WTC11 (cell line): Measurements from ENCODE around the gene ZCWPW1. TPM values are rescaled to one million over a fixed set of nuclear protein-coding genes. Genes with fewer than 3 reads are reported as not detected.

Experiments
- ATAC-seq: fragments of 200-7000 bp; cut with Tn5 transposase; 2 replicates; pipeline ENCODE4 v1.10.0; 2021; ENCODE audit warnings: mild to moderate bottlenecking, moderate library complexity
- CTCF ChIA-PET: fragments of 300-600 bp; sonication (Branson Sonifier 250); formaldehyde crosslinking; loops from one replicate; lab custom pipeline; 2021; ENCODE audit warnings: antibody characterized with exemption; lab: Charles Lee
- POLR2A ChIA-PET: fragments of 350-600 bp; sonication (Branson Sonifier 250); formaldehyde crosslinking; loops from one replicate; lab custom pipeline; 2021; ENCODE audit warnings: antibody characterized with exemption; lab: Charles Lee
- DNase-seq: peaks from one replicate; pipeline ENCODE4 v3.0.0; 2021; ENCODE audit warnings: low spot score
- H3K27ac Mint-ChIP-seq: 2 replicates; pipeline ENCODE4 v1.8.0; 2021; ENCODE audit warnings: mixed read lengths
- H3K27me3 Mint-ChIP-seq: 2 replicates; pipeline ENCODE4 v1.8.0; 2021; ENCODE audit warnings: low read depth, mild to moderate bottlenecking, moderate library complexity, mixed read lengths
- H3K36me3 Mint-ChIP-seq: 2 replicates; pipeline ENCODE4 v1.8.0; 2021; ENCODE audit warnings: mixed read lengths
- H3K4me1 Mint-ChIP-seq: 2 replicates; pipeline ENCODE4 v1.8.0; 2022; ENCODE audit warnings: mixed read lengths
- H3K4me3 Mint-ChIP-seq: 2 replicates; pipeline ENCODE4 v1.8.0; 2021; ENCODE audit warnings: mild to moderate bottlenecking, moderate library complexity, mixed read lengths
- H3K9me3 Mint-ChIP-seq: 2 replicates; pipeline ENCODE4 v1.8.0; 2021; ENCODE audit warnings: mixed read lengths
- CBFB ChIP-seq: sonication (generic); formaldehyde crosslinking; IDR thresholded peaks from 2 replicates; pipeline ENCODE4 v1.8.1; 2022; ENCODE audit warnings: mild to moderate bottlenecking, low read depth, missing genetic modification reagents
- CREB1 ChIP-seq: sonication (generic); formaldehyde crosslinking; IDR thresholded peaks from 2 replicates; pipeline ENCODE4 v1.8.0; 2023; ENCODE audit warnings: mild to moderate bottlenecking, missing genetic modification reagents
- EMX1 ChIP-seq: fragments of 250-450 bp; sonication (Bioruptor Pico); IDR thresholded peaks from 2 replicates; pipeline ENCODE4 v1.8.0; 2021; ENCODE audit warnings: mild to moderate bottlenecking
- FOXJ3 ChIP-seq: sonication (generic); formaldehyde crosslinking; IDR thresholded peaks from 2 replicates; pipeline ENCODE4 v1.9.0; 2021; ENCODE audit warnings: missing genetic modification reagents, mild to moderate bottlenecking, borderline replicate concordance
- GABPB1 ChIP-seq: sonication (generic); formaldehyde crosslinking; IDR thresholded peaks from 2 replicates; pipeline ENCODE4 v1.8.1; 2023; ENCODE audit warnings: mild to moderate bottlenecking, missing genetic modification reagents
- HMGA2 ChIP-seq: fragments of 250-450 bp; sonication (Bioruptor Pico); IDR thresholded peaks from 2 replicates; pipeline ENCODE4 v1.4.0; 2021; ENCODE audit warnings: mild to moderate bottlenecking, moderate library complexity
- KAT7 ChIP-seq: sonication (generic); formaldehyde crosslinking; IDR thresholded peaks from 2 replicates; pipeline ENCODE4 v1.8.1; 2023; ENCODE audit warnings: missing genetic modification reagents, mild to moderate bottlenecking, borderline replicate concordance
- NR3C1 ChIP-seq: sonication (generic); formaldehyde crosslinking; conservative IDR thresholded peaks from 2 replicates; pipeline ENCODE4 v1.8.1; 2023; ENCODE audit warnings: low read depth, mild to moderate bottlenecking, missing genetic modification reagents
- PRRX2 ChIP-seq: fragments of 250-450 bp; sonication (Bioruptor Pico); IDR thresholded peaks from 2 replicates; pipeline ENCODE4 v1.8.0; 2021; ENCODE audit warnings: mild to moderate bottlenecking
- RELA ChIP-seq: sonication (generic); formaldehyde crosslinking; IDR thresholded peaks from 2 replicates; pipeline ENCODE4 v1.8.1; 2022; ENCODE audit warnings: missing genetic modification reagents, mild to moderate bottlenecking, borderline replicate concordance
- RORB ChIP-seq: fragments of 250-450 bp; sonication (Bioruptor Pico); IDR thresholded peaks from 2 replicates; pipeline ENCODE4 v1.9.0; 2021; ENCODE audit warnings: mild to moderate bottlenecking
- SOX15 ChIP-seq: fragments of 250-450 bp; sonication (Bioruptor Pico); IDR thresholded peaks from 2 replicates; pipeline ENCODE4 v1.9.0; 2021; ENCODE audit warnings: mild to moderate bottlenecking
- SP1 ChIP-seq: sonication (generic); formaldehyde crosslinking; conservative IDR thresholded peaks from 2 replicates; pipeline ENCODE4 v1.8.1; 2022; ENCODE audit warnings: missing genetic modification reagents
- TCF7 ChIP-seq: sonication (generic); formaldehyde crosslinking; IDR thresholded peaks from 2 replicates; pipeline ENCODE4 v1.8.0; 2022; ENCODE audit warnings: mild to moderate bottlenecking, low read depth, missing genetic modification reagents, moderate library complexity
- TP53 ChIP-seq: sonication (generic); formaldehyde crosslinking; IDR thresholded peaks from 2 replicates; pipeline ENCODE4 v1.8.1; 2023; ENCODE audit warnings: mild to moderate bottlenecking, missing genetic modification reagents
- ZNF121 ChIP-seq: sonication (generic); formaldehyde crosslinking; IDR thresholded peaks from 2 replicates; pipeline ENCODE4 v1.8.0; 2023; ENCODE audit warnings: missing genetic modification reagents
- ZNF138 ChIP-seq: sonication (generic); formaldehyde crosslinking; conservative IDR thresholded peaks from 2 replicates; pipeline ENCODE4 v1.8.1; 2022; ENCODE audit warnings: mild to moderate bottlenecking, moderate library complexity, missing genetic modification reagents
- ZNF317 ChIP-seq: sonication (generic); formaldehyde crosslinking; IDR thresholded peaks from 2 replicates; pipeline ENCODE4 v1.8.1; 2023; ENCODE audit warnings: low read depth, mild to moderate bottlenecking, moderate library complexity, missing genetic modification reagents, borderline replicate concordance
- ZNF396 ChIP-seq: fragments of 250-450 bp; sonication (Bioruptor Pico); IDR thresholded peaks from 2 replicates; pipeline ENCODE4 v1.8.0; 2021; ENCODE audit warnings: mild to moderate bottlenecking, moderate library complexity, borderline replicate concordance
- ZNF671 ChIP-seq: fragments of 250-450 bp; sonication (Bioruptor Pico); IDR thresholded peaks from 2 replicates; pipeline ENCODE4 v1.8.0; 2021; ENCODE audit warnings: mild to moderate bottlenecking
- total RNA-seq: library from RNA; stranded (reverse); gene quantifications from 3 replicates; pipeline ENCODE4 v1.2.3, GENCODE V29; 2021
- TF ChIP-seq, protein P1 (sequence below): sonication (generic); formaldehyde crosslinking; IDR thresholded peaks from 2 replicates; pipeline ENCODE4 v1.8.1; 2023; ENCODE audit warnings: mild to moderate bottlenecking, missing genetic modification reagents, moderate library complexity
- TF ChIP-seq, protein P2 (sequence below): fragments of 250-450 bp; sonication (Bioruptor Pico); IDR thresholded peaks from 2 replicates; pipeline ENCODE4 v1.8.0; 2021; ENCODE audit warnings: mild to moderate bottlenecking
- TF ChIP-seq, protein P3 (sequence below): sonication (generic); formaldehyde crosslinking; IDR thresholded peaks from 2 replicates; pipeline ENCODE4 v1.8.0; 2023; ENCODE audit warnings: missing genetic modification reagents, mild to moderate bottlenecking, borderline replicate concordance
- TF ChIP-seq, protein P4 (sequence below): sonication (generic); formaldehyde crosslinking; IDR thresholded peaks from 2 replicates; pipeline ENCODE4 v1.8.0; 2023; ENCODE audit warnings: mild to moderate bottlenecking, missing genetic modification reagents

Gene ZCWPW1
- total RNA-seq, 1 experiment from 2014 or later: 1.4 TPM

DNA sequence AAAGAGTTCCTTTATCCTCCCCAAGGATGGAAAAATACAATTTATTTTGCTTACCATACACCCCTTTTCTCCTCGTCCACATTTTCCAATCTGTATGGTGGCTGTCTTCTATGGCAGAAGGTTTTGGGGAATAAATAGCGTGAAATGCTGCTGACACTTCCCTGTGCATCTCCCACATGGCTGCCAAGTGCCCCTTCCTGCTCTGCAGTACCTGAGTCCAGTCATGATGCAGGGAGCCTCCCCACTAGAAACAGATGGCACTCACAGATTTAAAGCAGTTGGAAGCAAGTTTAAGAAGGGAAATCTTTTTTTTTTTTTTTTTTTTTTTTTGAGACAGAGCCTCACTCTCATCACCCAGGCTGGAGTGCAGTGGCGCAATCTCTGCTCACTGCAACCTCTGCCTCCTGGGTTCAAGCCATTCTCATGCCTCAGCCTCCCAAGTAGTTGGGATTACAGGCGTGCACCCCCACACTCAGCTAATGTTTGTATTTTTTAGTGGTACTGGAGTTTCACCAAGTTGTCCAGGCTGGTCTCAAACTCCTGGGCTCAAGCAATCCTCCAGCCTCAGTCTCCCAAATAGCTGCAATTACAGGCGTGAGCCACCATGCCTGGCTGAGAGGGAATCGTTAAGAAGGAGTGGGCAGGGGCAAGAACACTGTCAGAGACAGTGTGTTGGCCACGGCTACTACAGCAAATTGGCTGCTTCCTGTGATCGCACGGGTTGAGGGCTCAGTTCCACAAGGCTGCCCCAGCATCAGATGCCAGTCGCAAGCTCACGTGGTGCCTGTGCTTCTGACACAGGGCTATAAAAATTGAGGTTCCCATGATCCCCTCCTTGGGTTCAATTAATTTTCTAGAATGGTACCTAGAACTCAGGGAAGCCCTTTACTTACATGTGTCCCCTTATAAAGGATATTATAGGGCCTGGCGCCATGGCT is 60.6 kb downstream of the ZCWPW1 start (continued):
- TF ChIP-seq ZNF396 (CRISPR knock-in tag): no peak
- TF ChIP-seq, protein P1, sequence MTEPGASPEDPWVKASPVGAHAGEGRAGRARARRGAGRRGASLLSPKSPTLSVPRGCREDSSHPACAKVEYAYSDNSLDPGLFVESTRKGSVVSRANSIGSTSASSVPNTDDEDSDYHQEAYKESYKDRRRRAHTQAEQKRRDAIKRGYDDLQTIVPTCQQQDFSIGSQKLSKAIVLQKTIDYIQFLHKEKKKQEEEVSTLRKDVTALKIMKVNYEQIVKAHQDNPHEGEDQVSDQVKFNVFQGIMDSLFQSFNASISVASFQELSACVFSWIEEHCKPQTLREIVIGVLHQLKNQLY (CRISPR knock-in tag): no peak
- TF ChIP-seq NR3C1: no peak
- no peak for TF ChIP-seq ZNF121 (CRISPR knock-in tag)
- TF ChIP-seq, protein P2, sequence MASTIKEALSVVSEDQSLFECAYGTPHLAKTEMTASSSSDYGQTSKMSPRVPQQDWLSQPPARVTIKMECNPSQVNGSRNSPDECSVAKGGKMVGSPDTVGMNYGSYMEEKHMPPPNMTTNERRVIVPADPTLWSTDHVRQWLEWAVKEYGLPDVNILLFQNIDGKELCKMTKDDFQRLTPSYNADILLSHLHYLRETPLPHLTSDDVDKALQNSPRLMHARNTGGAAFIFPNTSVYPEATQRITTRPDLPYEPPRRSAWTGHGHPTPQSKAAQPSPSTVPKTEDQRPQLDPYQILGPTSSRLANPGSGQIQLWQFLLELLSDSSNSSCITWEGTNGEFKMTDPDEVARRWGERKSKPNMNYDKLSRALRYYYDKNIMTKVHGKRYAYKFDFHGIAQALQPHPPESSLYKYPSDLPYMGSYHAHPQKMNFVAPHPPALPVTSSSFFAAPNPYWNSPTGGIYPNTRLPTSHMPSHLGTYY: no peak
- TF ChIP-seq RELA (CRISPR knock-in tag): no peak
- no peak for TF ChIP-seq CBFB (CRISPR knock-in tag)
- TF ChIP-seq SP1: no peak
- TF ChIP-seq KAT7 (CRISPR knock-in tag): no peak

DNA sequence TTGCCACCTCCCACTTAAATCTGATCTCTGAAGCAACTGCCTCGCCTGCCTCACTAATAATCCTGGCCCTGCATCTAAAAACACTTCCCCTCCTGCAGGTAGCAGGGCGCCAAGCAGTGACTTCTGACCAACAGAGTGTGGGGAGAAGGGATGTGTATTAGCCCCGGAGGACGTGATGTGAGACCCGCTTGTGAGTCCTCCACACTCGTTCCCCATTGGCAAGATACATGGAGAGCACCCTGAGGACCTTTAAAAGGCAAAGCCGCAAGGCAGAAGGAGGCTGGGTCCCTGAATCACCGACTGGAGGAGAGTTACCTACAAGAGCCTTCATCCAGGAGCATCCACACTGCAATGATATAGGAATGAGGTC is 61.3 kb downstream of the ZCWPW1 start:
- Mint-ChIP-seq H3K4me3 (no peak overlapping the region), H3K9me3 (no peaks in the 10 kb centered on the region), H3K27me3 (no peaks in the 10 kb centered on the region), H3K4me1 (peaks cover 34% of the 10 kb centered on the region), H3K27ac (peak overlapping the region; percentile 38), H3K36me3 (peaks cover 28% of the 10 kb centered on the region)
- ChIA-PET CTCF (interaction anchor here (3.3 kb wide), 1 partner anchor 40 kb away, joined by 9 read pairs; no protein-coding TSS in a partner anchor), POLR2A (no interaction called here)
- 0 out of 2 replicates have a peak, but pooled peaks have one; percentile 1 for ATAC-seq
- TF ChIP-seq GABPB1 (CRISPR knock-in tag): no peak
- TF ChIP-seq ZNF671: no peak
- DNase-seq: no peak

DNA sequence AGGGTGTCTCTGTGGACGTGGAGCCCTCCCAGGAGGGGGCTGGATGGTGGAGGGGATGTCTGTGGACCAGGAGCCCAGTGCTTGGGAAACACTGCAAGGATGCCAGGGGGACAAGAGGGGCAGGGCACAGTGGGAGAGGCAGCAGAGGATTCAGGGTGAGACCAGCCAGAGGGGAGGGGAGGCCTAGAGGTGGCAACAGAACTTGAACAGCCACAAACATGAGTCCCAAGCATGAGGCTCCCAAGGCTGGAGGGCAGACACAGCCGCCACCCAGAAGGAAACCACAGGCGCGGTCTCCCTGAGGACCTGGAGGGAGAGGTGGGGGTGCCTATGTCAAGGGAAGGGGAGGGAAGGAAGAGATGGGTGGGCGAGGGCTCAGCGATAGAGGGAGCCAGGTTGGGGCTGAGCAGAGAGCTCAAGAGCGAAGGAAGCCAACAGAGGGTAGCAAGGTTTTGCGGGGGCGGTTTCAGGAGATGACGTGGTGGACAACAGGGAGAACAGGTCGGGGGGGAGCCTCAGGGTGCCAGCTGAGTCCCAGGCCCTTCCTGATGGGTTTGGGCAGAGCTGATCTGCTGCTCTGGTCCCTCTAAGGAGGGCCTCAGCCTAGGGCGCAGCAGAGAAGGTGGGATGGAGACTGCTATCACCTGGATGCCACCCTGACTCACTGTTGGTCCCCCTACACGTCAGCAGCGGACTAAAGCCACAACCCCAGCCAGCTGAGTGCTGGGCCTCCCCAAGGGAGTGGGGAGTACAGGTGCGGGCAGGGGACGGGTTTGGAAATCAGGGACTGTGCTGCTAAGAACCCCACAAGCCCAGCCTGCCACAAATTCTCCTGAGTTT is 61.9 kb downstream of the ZCWPW1 start:
- Mint-ChIP-seq H3K4me1 (peaks cover 31% of the 10 kb centered on the region), H3K4me3 (no peak overlapping the region), H3K27ac (peak overlapping the region; percentile 72), H3K36me3 (peaks cover 33% of the 10 kb centered on the region), H3K27me3 (no peaks in the 10 kb centered on the region), H3K9me3 (no peaks in the 10 kb centered on the region)
- no peak for DNase-seq
- ChIA-PET POLR2A (no interaction called here), CTCF (interaction anchor here (0.7 to 3.3 kb wide), 2 partner anchors 41 to 162 kb away, joined by 4 to 9 read pairs; no protein-coding TSS in a partner anchor)
- peak; percentile 2; the same call in 1 of the 2 replicates for ATAC-seq
- TF ChIP-seq FOXJ3 (no peak), ZNF138 (CRISPR knock-in tag) (no peak), TCF7 (CRISPR knock-in tag) (no peak), EMX1 (CRISPR knock-in tag) (peak; percentile 19; the same call in 1 of the 2 replicates), PRRX2 (peak; percentile 63; the same call in 1 of the 2 replicates), CBFB (CRISPR knock-in tag) (no peak), TP53 (CRISPR knock-in tag) (no peak), CREB1 (CRISPR knock-in tag) (no peak), RORB (CRISPR knock-in tag) (no peak), ZNF317 (no peak), HMGA2 (CRISPR knock-in tag) (no peak), SOX15 (CRISPR knock-in tag) (no peak)
- TF ChIP-seq, protein P3, sequence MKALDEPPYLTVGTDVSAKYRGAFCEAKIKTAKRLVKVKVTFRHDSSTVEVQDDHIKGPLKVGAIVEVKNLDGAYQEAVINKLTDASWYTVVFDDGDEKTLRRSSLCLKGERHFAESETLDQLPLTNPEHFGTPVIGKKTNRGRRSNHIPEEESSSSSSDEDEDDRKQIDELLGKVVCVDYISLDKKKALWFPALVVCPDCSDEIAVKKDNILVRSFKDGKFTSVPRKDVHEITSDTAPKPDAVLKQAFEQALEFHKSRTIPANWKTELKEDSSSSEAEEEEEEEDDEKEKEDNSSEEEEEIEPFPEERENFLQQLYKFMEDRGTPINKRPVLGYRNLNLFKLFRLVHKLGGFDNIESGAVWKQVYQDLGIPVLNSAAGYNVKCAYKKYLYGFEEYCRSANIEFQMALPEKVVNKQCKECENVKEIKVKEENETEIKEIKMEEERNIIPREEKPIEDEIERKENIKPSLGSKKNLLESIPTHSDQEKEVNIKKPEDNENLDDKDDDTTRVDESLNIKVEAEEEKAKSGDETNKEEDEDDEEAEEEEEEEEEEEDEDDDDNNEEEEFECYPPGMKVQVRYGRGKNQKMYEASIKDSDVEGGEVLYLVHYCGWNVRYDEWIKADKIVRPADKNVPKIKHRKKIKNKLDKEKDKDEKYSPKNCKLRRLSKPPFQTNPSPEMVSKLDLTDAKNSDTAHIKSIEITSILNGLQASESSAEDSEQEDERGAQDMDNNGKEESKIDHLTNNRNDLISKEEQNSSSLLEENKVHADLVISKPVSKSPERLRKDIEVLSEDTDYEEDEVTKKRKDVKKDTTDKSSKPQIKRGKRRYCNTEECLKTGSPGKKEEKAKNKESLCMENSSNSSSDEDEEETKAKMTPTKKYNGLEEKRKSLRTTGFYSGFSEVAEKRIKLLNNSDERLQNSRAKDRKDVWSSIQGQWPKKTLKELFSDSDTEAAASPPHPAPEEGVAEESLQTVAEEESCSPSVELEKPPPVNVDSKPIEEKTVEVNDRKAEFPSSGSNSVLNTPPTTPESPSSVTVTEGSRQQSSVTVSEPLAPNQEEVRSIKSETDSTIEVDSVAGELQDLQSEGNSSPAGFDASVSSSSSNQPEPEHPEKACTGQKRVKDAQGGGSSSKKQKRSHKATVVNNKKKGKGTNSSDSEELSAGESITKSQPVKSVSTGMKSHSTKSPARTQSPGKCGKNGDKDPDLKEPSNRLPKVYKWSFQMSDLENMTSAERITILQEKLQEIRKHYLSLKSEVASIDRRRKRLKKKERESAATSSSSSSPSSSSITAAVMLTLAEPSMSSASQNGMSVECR (CRISPR knock-in tag): no peak
- TF ChIP-seq, protein P4, sequence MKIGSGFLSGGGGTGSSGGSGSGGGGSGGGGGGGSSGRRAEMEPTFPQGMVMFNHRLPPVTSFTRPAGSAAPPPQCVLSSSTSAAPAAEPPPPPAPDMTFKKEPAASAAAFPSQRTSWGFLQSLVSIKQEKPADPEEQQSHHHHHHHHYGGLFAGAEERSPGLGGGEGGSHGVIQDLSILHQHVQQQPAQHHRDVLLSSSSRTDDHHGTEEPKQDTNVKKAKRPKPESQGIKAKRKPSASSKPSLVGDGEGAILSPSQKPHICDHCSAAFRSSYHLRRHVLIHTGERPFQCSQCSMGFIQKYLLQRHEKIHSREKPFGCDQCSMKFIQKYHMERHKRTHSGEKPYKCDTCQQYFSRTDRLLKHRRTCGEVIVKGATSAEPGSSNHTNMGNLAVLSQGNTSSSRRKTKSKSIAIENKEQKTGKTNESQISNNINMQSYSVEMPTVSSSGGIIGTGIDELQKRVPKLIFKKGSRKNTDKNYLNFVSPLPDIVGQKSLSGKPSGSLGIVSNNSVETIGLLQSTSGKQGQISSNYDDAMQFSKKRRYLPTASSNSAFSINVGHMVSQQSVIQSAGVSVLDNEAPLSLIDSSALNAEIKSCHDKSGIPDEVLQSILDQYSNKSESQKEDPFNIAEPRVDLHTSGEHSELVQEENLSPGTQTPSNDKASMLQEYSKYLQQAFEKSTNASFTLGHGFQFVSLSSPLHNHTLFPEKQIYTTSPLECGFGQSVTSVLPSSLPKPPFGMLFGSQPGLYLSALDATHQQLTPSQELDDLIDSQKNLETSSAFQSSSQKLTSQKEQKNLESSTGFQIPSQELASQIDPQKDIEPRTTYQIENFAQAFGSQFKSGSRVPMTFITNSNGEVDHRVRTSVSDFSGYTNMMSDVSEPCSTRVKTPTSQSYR: no peak
